Effector memory CD4-positive, alpha-beta T cell (primary cell): ENCODE measurements around the gene MED13L.

Experiments used
- DNase-seq, 3 donors: peaks; one replicate each; pipeline ENCODE4 v3.0.0-alpha.2; 2020
- H3K27ac ChIP-seq: 2 replicates; pipeline ENCODE4 v1.7.0; 2013; ENCODE audit warnings: mild to moderate bottlenecking, low read length, moderate library complexity; ENCODE audit not compliant: insufficient read depth, poor library complexity, severe bottlenecking
- H3K27me3 ChIP-seq: replicated peaks from 2 replicates; pipeline ENCODE4 v1.7.0; 2013; ENCODE audit warnings: mild to moderate bottlenecking, low read length; ENCODE audit not compliant: insufficient read depth, control insufficient read depth, poor library complexity, severe bottlenecking
- H3K36me3 ChIP-seq: 2 replicates; pipeline ENCODE4 v1.7.0; 2013; ENCODE audit warnings: mild to moderate bottlenecking, low read length, moderate library complexity; ENCODE audit not compliant: control insufficient read depth, insufficient read depth
- H3K4me1 ChIP-seq: 2 replicates; pipeline ENCODE4 v1.7.0; 2013; ENCODE audit warnings: low read length, mild to moderate bottlenecking; ENCODE audit not compliant: control insufficient read depth, insufficient read depth, poor library complexity, severe bottlenecking
- H3K4me3 ChIP-seq: 2 replicates; pipeline ENCODE4 v1.7.0; 2013; ENCODE audit warnings: low read length, low read depth, mild to moderate bottlenecking; ENCODE audit not compliant: insufficient read depth, poor library complexity, severe bottlenecking
- H3K9me3 ChIP-seq: 2 replicates; pipeline ENCODE4 v1.7.0; 2013; ENCODE audit warnings: mild to moderate bottlenecking, low read length, moderate library complexity; ENCODE audit not compliant: control insufficient read depth

MED13L gene

DNA sequence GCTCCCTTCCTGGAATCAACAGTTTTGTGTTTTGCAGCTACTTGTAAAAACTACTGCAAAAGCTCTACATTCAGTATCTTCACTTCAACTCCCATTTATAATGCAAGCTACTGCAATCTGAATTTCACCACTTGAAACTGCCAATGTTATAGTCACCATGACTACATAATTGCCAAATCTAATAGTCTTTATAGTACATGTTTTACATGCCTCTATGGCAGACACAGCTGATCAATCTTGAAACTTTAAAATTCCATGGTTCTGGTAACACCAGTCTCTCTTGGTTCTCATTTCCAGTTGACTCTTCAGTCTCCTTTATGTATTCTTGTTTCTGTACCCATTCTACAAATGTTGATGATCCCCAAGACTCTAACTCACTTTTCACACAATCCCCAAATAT lies 185.9 kb downstream of the MED13L start:
- Histone ChIP-seq H3K27me3 (no peaks in the 10 kb centered on the region), H3K36me3 (no peaks in the 10 kb centered on the region), H3K4me1 (no peaks in the 10 kb centered on the region), H3K27ac (no peak overlapping the region), H3K9me3 (no peaks in the 10 kb centered on the region), H3K4me3 (no peak overlapping the region)
- DNase-seq = no peak

- Histone ChIP-seq H3K4me1 (no peaks in the 10 kb centered on the region), H3K27ac (no peak overlapping the region), H3K36me3 (no peaks in the 10 kb centered on the region), H3K27me3 (no peaks in the 10 kb centered on the region), H3K9me3 (no peaks in the 10 kb centered on the region), H3K4me3 (no peak overlapping the region)
- DNase-seq = no peak
Measured at GRCh38 chr12:116090516-116090915, 187.0 kb downstream of the MED13L start.

DNA sequence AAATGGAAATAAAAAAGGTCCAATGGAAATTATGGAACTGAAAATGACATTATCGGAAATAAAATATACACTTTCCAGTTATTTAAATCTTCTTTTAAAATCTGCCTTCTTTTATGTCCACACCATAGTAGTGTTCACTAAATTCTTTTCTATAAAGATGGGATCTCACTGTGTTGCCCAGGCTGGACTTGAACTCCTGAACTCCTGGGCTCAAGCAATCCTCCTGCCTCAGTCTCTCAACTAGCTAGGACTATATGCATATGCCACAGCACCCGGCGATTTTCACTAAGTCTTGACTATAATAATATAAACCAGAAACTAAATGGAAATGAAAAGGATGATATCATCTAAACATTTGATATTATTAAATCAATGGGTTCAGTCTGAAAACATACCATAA lies 188.4 kb downstream of the MED13L start:
- Histone ChIP-seq H3K4me3 (no peak overlapping the region), H3K27me3 (no peaks in the 10 kb centered on the region), H3K27ac (no peak overlapping the region), H3K4me1 (no peaks in the 10 kb centered on the region), H3K9me3 (no peaks in the 10 kb centered on the region), H3K36me3 (no peaks in the 10 kb centered on the region)
- no peak for DNase-seq

DNA sequence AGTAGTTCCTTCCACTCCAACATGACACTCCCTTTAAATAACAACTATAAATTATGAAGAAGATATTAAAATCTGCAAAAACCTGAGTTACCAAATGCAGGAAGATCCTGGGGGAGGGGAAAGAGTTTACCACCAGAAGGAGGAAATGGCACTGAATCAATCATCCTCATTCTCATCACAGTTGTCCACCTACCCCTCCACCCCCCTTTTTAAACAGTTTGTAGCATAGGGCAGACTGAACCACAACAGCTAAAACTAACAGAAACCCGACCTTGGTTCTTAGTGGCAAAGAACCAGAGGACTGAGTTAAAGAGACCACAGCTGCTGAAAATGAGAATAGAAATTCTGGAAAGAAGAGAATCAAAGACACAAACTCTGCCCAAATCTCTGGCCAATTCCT lies 189.5 kb downstream of the MED13L start:
- H3K4me1 ChIP-seq = no peaks in the 10 kb centered on the region
- no peaks in the 10 kb centered on the region for H3K36me3 ChIP-seq
- H3K9me3 ChIP-seq = no peaks in the 10 kb centered on the region
- no peaks in the 10 kb centered on the region for H3K27me3 ChIP-seq
- H3K27ac ChIP-seq = no peak overlapping the region
- DNase-seq = no peak
- no peak overlapping the region for H3K4me3 ChIP-seq

- DNase-seq = no peak
- H3K9me3 ChIP-seq = no peaks in the 10 kb centered on the region
- no peaks in the 10 kb centered on the region for H3K27me3 ChIP-seq
- no peak overlapping the region for H3K4me3 ChIP-seq
- no peaks in the 10 kb centered on the region for H3K4me1 ChIP-seq
- no peak overlapping the region for H3K27ac ChIP-seq
- no peaks in the 10 kb centered on the region for H3K36me3 ChIP-seq
Measured at GRCh38 chr12:116087399-116087798, 190.1 kb downstream of the MED13L start.

DNA sequence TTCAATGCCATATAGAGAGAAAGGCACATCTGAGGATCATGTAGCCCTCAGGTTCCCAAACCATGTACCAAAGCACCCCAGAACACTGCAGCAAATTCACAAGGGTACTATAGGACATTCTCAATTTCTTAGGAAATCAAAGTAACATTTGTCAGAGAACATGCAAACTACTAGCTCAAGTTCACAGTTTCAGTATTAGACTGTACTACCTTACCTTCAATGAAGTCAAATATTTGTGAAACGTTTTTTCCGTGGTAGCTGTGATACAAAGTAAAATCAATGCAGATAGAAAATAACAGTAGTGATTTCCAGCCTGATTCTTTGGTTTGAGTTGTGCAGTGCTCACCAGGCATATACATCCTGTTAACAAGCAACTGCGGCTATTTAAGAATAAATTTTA lies 197.1 kb downstream of the MED13L start:
- Histone ChIP-seq H3K9me3 (no peaks in the 10 kb centered on the region), H3K4me1 (no peaks in the 10 kb centered on the region), H3K36me3 (no peaks in the 10 kb centered on the region), H3K4me3 (no peak overlapping the region), H3K27ac (no peak overlapping the region), H3K27me3 (no peaks in the 10 kb centered on the region)
- DNase-seq = no peak

DNA sequence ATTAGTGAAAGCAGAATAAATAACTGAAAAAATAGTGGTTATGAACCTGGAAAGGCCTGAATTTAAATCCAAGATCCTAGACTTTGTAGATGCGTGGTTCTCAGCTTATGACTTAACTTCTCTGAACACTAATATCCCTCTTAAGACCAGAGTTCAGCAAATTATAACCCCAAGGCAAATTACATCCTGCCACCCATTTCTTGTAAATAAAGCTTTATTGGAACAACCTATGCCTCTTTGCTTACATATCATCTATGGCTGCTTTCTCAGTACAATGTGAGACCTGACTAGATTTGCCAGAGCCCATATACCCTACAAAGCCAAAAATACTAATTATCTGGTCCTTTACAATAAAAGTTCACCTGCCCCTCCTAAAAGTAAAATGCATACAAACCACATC lies 199.1 kb downstream of the MED13L start:
- Histone ChIP-seq H3K36me3 (no peaks in the 10 kb centered on the region), H3K9me3 (no peaks in the 10 kb centered on the region), H3K27ac (no peak overlapping the region), H3K4me3 (no peak overlapping the region), H3K27me3 (no peaks in the 10 kb centered on the region), H3K4me1 (no peaks in the 10 kb centered on the region)
- DNase-seq = no peak

GRCh38 chr12:116077431-116077830 lies 200.1 kb downstream of the MED13L start:
- H3K27me3 ChIP-seq = no peaks in the 10 kb centered on the region
- no peaks in the 10 kb centered on the region for H3K36me3 ChIP-seq
- no peak for DNase-seq
- no peaks in the 10 kb centered on the region for H3K9me3 ChIP-seq
- no peak overlapping the region for H3K27ac ChIP-seq
- no peaks in the 10 kb centered on the region for H3K4me1 ChIP-seq
- no peak overlapping the region for H3K4me3 ChIP-seq

GRCh38 chr12:116076399-116076798 lies 201.1 kb downstream of the MED13L start:
- H3K4me3 ChIP-seq = no peak overlapping the region
- H3K4me1 ChIP-seq = no peaks in the 10 kb centered on the region
- DNase-seq = no peak
- H3K36me3 ChIP-seq = no peaks in the 10 kb centered on the region
- H3K27me3 ChIP-seq = no peaks in the 10 kb centered on the region
- H3K27ac ChIP-seq = no peak overlapping the region
- H3K9me3 ChIP-seq = no peaks in the 10 kb centered on the region

DNA sequence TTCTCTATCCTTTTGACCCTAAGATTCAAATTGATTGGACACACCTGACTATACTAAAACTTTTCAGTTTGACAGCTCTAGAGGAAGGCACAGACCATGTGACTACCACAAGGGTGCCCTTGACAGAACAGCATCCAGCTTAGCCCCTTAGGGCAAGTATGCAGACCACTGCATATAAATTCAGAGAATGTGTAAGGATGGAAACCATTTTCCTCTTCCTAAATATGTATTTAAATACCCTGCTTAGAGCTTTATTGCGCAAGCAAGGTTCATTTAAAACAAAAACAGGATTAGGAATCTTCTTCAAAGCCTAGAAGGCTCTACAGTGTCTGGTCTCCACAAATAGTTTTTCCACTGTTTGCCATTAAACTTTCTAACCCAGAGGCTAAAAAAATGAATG lies 202.8 kb downstream of the MED13L start:
- Histone ChIP-seq H3K36me3 (no peaks in the 10 kb centered on the region), H3K4me3 (no peak overlapping the region), H3K27ac (no peak overlapping the region), H3K27me3 (no peaks in the 10 kb centered on the region), H3K4me1 (no peaks in the 10 kb centered on the region), H3K9me3 (no peaks in the 10 kb centered on the region)
- DNase-seq = no peak
